GM23248 (cell line): ENCODE data around the gene BEX1.

Experiments
- EZH2 ChIP-seq: fragments of 200-600 bp; sonication (generic); IDR thresholded peaks from 2 replicates; pipeline ENCODE4 v1.6.1; 2018; ENCODE audit warnings: antibody characterized with exemption, mild to moderate bottlenecking; ENCODE audit not compliant: insufficient read depth, poor library complexity, severe bottlenecking
- EZH2phosphoT487 ChIP-seq: fragments of 200-600 bp; sonication (generic); IDR thresholded peaks from 2 replicates; pipeline ENCODE4 v1.6.1; 2018; ENCODE audit warnings: antibody characterized with exemption, moderate library complexity, mild to moderate bottlenecking, low read depth; ENCODE audit not compliant: insufficient read depth

DNA sequence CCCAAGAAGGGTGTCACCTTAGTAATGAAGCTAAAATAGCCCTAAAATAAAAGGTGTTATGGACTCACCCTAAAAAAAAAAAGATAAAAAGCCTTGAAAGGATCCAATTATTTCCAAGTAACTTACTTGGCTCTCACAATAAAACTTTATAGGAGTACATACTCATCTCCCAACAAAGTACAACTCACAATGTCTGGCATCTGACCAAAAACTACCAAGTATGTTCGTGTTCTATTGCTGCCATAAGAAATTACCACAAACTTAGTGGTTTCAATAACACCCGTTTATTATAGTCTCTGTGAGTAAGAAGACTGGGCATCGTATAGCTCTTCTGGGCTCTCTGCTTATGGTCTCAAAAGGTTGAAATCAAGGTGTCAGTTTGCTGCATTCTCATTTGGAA, 51.0 kb downstream of the BEX1 start:
- TF ChIP-seq EZH2phosphoT487 (no peak), EZH2 (no peak)
